HG02610 (cell line): ENCODE measurements around the gene TAMM41.
A peak's percentile ranks its signal among the peaks of the same experiment; 100 is the strongest.
"Not testable (repeated sequence)": the region's sequence is repeated elsewhere in the genome, so short reads cannot be mapped to it uniquely, and the experiment has no call there.

Experiments used
- ATAC-seq: cut with Tn5 transposase; IDR thresholded peaks from one replicate; pipeline ENCODE4 v1.9.1; 2021; ENCODE audit warnings: mild to moderate bottlenecking, moderate library complexity; ENCODE audit not compliant: unreplicated experiment

The TAMM41 gene

DNA sequence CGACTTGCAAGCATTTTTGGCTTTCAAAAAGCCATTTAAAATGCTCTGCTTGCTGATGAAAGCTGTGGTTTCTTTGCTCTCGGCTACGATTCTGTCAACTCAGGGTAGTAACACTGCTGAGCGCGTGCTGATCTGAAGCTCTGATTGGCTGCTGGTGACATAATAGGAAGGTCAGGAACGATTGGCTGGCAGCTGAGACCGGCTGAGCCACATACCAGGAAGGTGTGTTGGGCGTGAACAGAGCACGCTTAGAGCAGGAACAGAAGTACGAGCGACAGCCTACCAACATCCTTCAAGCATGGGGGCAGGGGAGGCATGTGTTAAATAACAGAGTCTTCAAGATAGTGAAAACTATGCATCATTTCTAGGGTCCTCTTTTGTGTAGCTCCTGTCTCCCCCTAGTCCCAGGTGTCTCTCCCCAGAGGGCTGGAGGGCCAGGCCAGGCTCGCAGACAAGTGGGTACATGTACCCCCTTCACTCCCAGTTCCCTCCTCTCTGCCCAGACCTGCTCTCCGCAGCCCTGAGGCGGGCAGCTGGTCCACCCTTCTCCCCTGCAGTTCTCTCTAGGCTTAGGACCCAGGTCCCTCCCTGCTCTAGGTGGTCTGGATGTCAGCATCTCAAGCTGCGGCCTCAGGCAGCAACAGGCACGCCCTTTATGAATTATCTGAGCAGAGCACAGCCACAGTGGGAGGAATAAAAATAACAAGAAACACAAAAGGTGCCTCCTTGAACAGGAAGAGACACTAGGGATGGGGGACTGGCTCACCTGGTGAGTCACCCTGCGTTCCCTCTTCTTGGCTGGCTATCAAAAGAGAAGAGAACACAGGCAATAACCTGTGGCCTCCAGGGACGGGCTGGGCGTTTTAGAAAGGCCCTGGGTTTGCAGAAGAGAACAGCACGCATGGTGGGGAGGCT is 76.0 kb downstream of the TAMM41 start:
- ATAC-seq: peak; percentile 97

- ATAC-seq: no peak
These were observed 76.8 kb downstream of the TAMM41 start for GRCh38 chr3:11769704-11770476.

DNA sequence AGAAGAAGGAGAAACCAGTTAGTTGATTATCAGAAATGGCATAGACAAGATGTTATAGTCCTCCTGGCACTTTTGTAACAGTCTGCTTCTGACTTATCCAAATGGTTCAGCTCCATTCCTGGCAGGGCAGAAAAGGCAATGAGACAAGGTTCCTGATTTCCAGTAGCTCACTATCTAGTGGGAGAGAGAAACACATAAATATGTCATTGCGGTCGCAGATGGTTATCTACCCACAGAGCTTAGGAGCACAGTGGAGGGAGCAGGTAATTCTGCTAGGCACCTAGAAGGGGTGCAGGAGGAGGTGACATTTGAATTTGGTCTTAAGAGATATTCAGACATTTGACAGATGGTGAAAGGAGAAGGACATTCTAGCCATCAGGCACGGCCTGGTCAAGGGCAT is 78.1 kb downstream of the TAMM41 start:
- ATAC-seq: no peak

DNA sequence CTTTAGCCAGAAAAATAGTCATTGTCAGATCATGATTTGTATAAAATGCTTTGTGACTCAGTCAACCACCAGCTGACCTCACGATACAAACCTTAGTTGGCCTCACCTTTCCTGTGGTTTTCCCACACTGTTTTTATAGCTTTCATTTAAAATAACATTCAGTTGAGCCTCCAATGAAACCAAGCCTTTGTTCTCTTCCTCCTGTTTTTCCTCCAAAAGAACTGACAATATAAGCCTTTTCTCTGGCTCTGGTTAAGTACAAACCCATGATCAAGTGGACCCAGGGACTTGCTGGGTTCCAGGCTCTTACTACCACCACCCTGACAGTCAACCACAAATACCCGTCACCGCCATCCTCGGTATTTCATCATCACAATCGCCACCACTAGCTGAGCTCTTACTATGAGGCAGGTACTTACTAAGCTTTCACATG is 81.7 kb downstream of the TAMM41 start:
- no peak for ATAC-seq

DNA sequence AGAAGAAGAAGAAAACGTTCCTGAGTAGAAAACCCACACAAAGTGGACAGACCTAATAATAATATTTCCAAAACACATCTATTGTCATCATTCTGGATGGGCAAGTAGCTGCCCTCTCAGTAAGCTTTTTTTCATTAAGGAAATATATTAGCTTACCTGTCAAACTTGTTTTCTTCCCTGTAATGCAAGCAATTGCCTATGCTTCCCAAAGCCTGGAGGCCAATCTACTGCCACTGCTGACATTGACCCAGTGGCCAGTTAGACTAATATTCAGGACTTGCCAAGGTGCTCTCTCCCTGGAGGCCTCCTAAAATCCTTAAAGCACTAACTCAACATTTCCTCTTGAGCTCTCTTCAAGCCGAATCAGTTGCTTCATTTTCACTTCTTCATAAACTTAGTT is 86.7 kb downstream of the TAMM41 start:
- no peak for ATAC-seq

DNA sequence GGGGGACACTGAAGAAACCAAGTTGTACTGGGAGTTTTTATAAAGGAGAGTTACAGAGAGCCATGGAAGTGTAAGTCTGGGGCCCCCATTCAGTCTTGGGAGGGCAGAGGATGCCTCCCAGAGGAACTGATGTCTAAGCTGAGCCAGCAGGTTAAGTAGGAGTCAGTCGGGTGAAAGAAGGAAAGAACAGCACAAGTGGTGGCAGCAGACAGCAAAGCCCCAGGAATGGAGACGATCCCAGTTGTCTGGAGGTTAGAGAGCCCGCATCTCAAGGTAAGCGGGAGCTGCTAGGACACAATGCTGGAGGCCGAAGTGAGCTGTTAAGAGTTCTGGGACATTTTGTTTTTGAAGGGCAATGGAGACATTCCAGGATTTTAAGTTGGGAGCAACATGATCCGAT is 88.8 kb downstream of the TAMM41 start:
- no peak for ATAC-seq

GRCh38 chr3:11757441-11757875 is 89.2 kb downstream of the TAMM41 start:
- ATAC-seq: no peak

DNA sequence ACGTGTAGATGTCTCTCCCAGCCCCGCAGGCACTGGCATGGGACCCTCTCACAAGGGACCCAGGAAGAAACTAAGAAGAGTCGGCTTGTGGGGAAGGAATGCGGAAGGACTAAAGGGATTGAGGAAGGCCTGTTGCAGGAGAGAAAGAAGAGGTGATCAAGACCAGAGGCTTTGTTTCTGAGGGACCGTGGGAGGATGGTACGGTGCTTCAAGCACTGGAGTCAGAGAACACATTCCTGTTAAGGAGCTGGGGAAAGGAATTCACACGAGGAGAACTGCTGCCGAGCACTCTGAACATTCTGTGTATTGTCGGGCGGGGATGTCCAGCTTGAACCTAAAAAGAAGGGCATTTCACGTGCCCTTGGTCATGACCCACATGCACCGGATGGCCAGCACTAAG is 91.4 kb downstream of the TAMM41 start:
- ATAC-seq: no peak

GRCh38 chr3:11752254-11752653 is 94.4 kb downstream of the TAMM41 start:
- not testable (repeated sequence) for ATAC-seq

GRCh38 chr3:11748306-11748705 is 98.4 kb downstream of the TAMM41 start:
- ATAC-seq: not testable (repeated sequence)
